ENCODE data around the gene RNF4. TPM values are rescaled to one million over a fixed set of nuclear protein-coding genes. Genes with fewer than 3 reads are reported as not detected.
A peak's percentile ranks its signal among the peaks of the same experiment; 100 is the strongest.
"Not testable (repeated sequence)": the region's sequence is repeated elsewhere in the genome, so short reads cannot be mapped to it uniquely, and the experiment has no call there.

The RNF4 gene
- total RNA-seq, 2 donors from 2014 or later, result 102 to 117 TPM

DNA sequence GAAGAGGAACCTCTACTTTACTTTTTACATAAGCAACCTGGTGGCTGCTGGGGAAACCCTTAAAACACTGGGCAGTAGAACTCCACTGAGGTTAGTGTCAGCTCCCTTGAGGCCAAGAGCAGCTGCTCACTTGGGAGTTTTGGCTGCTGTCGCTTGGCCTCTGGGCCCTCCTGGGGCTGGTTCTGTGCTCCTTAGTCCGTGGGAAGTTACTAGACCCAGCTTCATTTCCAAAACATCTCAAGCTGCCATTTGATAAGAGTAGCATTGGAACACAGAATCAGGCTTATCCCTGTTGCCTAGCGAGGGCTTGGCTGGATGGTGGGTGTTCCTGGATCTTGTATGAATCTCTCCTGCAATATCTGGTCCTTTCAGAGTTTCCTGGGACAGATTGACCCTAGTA is 26.1 kb downstream of the RNF4 start:
- Mint-ChIP-seq H3K4me1 (peaks cover 5% of the 10 kb centered on the region), H3K27ac (peak overlapping the region; percentile 54), H3K4me3 (no peak overlapping the region), H3K27me3 (no peaks in the 10 kb centered on the region), H3K36me3 (ENCODE audit: low read depth) (no peaks in the 10 kb centered on the region)
- ATAC-seq, result no peak
- DNase-seq, result no peak
- no peaks in the 10 kb centered on the region for H3K9me3 ChIP-seq (ENCODE audit: control insufficient read depth, low read length, poor library complexity, severe bottlenecking)

DNA sequence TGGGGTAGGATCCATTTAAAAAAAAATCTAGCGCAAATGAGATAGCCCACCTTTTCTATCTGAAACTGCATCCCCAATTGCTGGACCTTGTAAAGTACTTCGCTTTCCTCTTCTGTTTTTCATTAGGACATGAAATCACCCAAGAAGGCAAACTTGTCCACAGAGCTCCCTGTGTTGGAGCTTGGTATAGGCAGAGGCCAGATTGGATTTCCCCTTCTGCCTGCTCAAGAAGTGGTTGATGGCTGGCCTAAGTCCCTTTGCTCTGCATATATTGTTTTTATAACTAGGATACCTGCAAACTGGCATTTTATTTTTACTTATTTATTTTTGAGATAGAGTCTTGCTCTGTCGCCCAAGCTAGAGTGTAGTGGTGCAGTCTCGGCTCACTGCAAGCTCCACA is 28.4 kb downstream of the RNF4 start:
- Mint-ChIP-seq H3K36me3 (ENCODE audit: low read depth) (peaks cover 4% of the 10 kb centered on the region), H3K27me3 (no peaks in the 10 kb centered on the region), H3K27ac (peak overlapping the region; percentile 21), H3K4me1 (peaks cover 8% of the 10 kb centered on the region), H3K4me3 (no peak overlapping the region)
- DNase-seq, result no peak
- no peak for ATAC-seq
- H3K9me3 ChIP-seq (ENCODE audit: control insufficient read depth, low read length, poor library complexity, severe bottlenecking), result no peaks in the 10 kb centered on the region

DNA sequence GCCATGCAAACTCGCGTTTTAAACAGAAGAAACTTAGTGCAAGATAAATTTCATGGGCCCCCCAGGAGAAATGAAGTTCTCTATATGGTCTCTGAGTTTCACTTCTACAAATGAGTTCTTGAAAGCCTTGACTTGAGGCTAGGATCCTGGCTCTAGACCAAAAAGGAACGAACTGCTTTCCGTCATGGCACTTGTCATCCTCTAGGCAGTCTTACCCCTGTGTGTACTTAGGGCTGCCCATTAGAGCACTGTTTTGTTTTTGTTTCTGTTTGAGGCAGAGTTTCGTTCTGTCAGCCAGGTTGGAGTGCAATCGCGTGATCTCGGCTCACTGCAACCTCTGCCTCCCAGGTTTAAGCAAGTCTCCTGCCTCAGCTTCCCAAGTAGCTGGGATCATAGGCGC is 29.0 kb downstream of the RNF4 start:
- no peak overlapping the region for H3K27ac Mint-ChIP-seq
- H3K9me3 ChIP-seq (ENCODE audit: control insufficient read depth, low read length, poor library complexity, severe bottlenecking), result no peaks in the 10 kb centered on the region
- peaks cover 7% of the 10 kb centered on the region for H3K4me1 Mint-ChIP-seq
- peaks cover 4% of the 10 kb centered on the region for H3K36me3 Mint-ChIP-seq (ENCODE audit: low read depth)
- H3K4me3 Mint-ChIP-seq, result no peak overlapping the region
- ATAC-seq, result peak; percentile 53
- no peak for DNase-seq
- no peaks in the 10 kb centered on the region for H3K27me3 Mint-ChIP-seq

DNA sequence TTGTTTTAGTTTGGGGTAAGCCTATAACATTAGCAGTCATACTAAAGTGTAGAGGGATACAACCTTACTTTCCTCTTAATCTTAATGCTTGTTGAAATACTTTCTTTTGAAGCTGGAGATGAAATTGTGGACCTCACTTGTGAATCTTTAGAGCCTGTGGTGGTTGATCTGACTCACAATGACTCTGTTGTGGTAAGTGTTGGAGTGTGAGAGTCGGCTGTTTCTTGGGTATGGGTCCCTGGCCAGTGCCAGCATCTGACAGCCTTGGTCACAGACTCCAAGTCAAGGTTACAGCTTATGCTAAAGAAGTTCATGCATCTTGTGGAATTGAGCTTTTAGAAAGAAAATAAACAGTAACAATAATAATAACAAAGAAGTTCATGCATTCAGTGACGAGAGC is 31.6 kb downstream of the RNF4 start:
- ATAC-seq (no peak), DNase-seq (no peak)
- H3K4me1 Mint-ChIP-seq, result peaks cover 6% of the 10 kb centered on the region
- no peaks in the 10 kb centered on the region for H3K9me3 ChIP-seq (ENCODE audit: control insufficient read depth, low read length, poor library complexity, severe bottlenecking)
- H3K36me3 Mint-ChIP-seq (ENCODE audit: low read depth), result peaks cover 4% of the 10 kb centered on the region
- peak overlapping the region; percentile 27 for H3K27ac Mint-ChIP-seq
- no peaks in the 10 kb centered on the region for H3K27me3 Mint-ChIP-seq
- no peak overlapping the region for H3K4me3 Mint-ChIP-seq

DNA sequence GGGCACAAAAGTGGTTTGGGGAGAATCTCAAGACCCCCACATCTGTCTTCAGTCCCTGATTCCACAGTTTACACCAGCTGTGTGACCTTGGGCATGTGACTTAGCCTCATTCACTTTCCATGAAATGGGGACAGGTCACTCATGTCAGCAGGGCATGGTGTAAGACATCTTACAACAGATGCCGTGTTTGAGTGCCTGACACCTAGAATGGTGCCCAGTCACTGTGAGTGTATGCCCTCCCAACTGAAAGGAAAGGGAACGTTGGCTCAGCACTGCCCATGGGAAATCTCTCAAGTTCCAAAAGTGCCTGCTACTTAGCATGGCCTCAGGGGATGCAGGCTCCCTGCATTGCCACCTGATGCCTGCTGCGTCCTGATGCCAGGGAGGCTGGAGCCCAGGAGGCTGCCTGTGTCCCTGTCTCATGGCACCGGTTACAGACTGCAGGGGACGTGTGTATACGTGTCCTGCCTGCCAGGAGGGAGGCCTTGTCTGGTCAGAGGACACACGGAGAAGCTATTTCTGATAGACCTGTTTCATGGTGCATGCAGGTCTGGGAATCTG is 32.2 kb downstream of the RNF4 start:
- peaks cover 4% of the 10 kb centered on the region for H3K36me3 Mint-ChIP-seq (ENCODE audit: low read depth)
- peaks cover 6% of the 10 kb centered on the region for H3K4me1 Mint-ChIP-seq
- peak overlapping the region; percentile 9 for H3K27ac Mint-ChIP-seq
- DNase-seq (no peak), ATAC-seq (no peak)
- no peaks in the 10 kb centered on the region for H3K9me3 ChIP-seq (ENCODE audit: control insufficient read depth, low read length, poor library complexity, severe bottlenecking)
- no peak overlapping the region for H3K4me3 Mint-ChIP-seq
- H3K27me3 Mint-ChIP-seq, result no peaks in the 10 kb centered on the region

DNA sequence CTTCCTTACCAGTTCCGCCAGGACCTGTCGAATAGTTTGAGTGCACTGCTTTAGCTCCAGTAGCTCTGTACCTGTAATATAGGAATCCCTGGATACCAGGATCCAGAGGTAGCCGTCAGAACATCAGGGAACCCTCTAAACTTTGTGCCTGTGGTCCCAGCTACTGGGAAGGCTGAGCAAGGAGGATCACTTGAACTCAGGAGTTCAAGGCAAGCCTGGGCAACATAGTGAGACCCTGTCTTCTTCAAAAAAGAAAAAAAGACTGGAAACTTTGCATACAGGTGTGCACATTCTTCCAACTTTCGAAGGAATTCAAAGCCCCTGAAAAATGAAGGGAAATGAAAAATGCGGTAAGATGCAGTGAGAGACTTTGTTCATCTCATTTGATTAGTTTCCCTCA is 34.9 kb downstream of the RNF4 start:
- Mint-ChIP-seq H3K27me3 (no peaks in the 10 kb centered on the region), H3K36me3 (ENCODE audit: low read depth) (peaks cover 4% of the 10 kb centered on the region), H3K27ac (peak overlapping the region; percentile 14), H3K4me1 (peaks cover 11% of the 10 kb centered on the region), H3K4me3 (no peak overlapping the region)
- H3K9me3 ChIP-seq (ENCODE audit: control insufficient read depth, low read length, poor library complexity, severe bottlenecking), result no peaks in the 10 kb centered on the region
- DNase-seq, result no peak
- ATAC-seq, result no peak

DNA sequence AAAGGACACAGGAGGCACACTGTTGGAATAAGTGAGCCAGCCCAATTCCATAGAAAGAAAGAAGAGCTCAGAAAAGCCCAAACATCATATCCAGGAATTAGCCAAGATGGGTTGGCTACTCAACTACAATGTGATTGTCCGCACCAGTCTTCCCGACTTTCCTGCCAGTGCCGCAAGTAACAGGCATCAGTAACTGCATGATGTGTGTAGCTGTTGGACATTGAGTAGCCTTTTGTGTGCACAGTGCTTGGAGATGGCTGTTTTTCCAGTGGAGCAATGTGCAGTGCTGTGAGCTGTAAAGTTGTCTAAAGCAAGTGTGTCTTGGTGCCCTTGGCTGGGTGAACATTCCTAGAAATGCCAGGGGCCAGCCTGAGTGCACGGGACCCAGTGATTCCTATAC is 38.4 kb downstream of the RNF4 start:
- H3K27ac Mint-ChIP-seq, result peak overlapping the region; percentile 78
- peak overlapping the region; percentile 28 for H3K4me3 Mint-ChIP-seq
- DNase-seq (no peak), ATAC-seq (no peak)
- no peaks in the 10 kb centered on the region for H3K9me3 ChIP-seq (ENCODE audit: control insufficient read depth, low read length, poor library complexity, severe bottlenecking)
- peaks cover 14% of the 10 kb centered on the region for H3K4me1 Mint-ChIP-seq
- H3K27me3 Mint-ChIP-seq, result no peaks in the 10 kb centered on the region
- peaks cover 2% of the 10 kb centered on the region for H3K36me3 Mint-ChIP-seq (ENCODE audit: low read depth)

DNA sequence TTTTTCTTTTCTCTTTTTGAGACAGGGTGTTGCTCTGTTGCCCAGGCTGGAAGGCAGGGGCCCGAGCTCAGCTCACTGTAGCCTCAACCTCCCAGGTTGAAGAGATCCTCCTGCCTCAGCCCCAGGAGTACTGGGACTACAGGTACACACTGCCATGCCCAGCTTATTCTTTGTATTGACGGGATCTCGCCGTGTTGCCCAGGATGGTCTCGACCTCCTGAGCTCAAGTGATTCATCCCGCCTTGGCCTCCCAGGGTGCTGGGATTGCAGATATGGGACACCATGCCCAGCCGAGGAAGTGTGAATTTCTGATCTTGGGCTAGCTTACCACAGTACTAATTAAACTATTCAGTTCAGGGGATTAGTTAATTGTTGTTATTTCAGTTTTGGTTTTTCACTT is 38.9 kb downstream of the RNF4 start:
- ATAC-seq (no peak), DNase-seq (no peak)
- Mint-ChIP-seq H3K4me3 (no peak overlapping the region), H3K27ac (no peak overlapping the region), H3K36me3 (ENCODE audit: low read depth) (peaks cover 2% of the 10 kb centered on the region), H3K4me1 (peaks cover 14% of the 10 kb centered on the region), H3K27me3 (no peaks in the 10 kb centered on the region)
- no peaks in the 10 kb centered on the region for H3K9me3 ChIP-seq (ENCODE audit: control insufficient read depth, low read length, poor library complexity, severe bottlenecking)

DNA sequence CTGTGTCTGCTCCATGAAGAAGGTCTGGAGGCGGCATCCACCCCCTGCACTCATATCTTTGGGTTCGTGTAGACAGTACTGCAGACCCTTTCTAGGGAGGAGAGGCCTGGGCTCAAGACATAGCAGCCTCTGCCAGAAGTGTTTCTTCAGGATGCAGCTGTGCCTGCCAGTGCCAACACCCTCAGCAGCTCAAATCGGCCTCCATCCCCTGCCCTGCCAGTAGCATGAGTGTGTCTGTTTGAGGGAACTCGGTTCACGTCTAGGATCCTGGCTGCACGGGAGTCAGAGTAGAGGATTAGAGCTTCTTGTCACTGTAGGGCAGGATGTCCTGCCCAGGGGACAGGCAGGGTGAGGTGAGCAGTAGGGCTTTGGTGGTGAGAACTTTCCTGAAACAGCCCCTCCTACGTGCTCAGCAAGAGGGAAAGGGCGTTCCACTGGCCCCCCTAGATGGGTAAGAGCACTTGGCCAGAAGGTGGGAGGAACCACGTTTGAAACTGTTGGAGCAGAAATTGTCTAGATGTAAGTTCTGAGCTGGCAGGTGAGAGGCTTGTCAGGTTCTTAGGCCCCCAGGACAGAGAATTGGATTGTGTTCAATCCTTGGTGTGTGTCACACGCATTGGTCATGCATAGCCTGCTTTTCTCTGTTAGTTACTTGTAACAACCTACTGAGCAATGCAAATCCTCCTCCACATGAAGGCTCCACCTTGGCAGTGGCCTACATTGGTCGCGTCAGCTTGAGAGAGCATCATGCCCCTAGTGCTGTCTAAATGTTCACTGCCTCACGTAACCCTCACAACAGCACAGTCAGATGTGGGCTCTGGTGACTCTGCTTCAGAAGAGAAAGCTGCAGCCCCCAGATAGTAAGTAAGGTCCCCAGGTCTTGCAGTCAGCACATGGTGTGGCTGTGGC is 41.7 kb downstream of the RNF4 start:
- no peak overlapping the region for H3K4me3 Mint-ChIP-seq
- H3K27me3 Mint-ChIP-seq, result no peaks in the 10 kb centered on the region
- H3K36me3 Mint-ChIP-seq (ENCODE audit: low read depth), result peaks cover 5% of the 10 kb centered on the region
- H3K9me3 ChIP-seq (ENCODE audit: control insufficient read depth, low read length, poor library complexity, severe bottlenecking), result no peaks in the 10 kb centered on the region
- H3K27ac Mint-ChIP-seq, result peak overlapping the region; percentile 11
- DNase-seq, result no peak
- peaks cover 12% of the 10 kb centered on the region for H3K4me1 Mint-ChIP-seq
- no peak for ATAC-seq

DNA sequence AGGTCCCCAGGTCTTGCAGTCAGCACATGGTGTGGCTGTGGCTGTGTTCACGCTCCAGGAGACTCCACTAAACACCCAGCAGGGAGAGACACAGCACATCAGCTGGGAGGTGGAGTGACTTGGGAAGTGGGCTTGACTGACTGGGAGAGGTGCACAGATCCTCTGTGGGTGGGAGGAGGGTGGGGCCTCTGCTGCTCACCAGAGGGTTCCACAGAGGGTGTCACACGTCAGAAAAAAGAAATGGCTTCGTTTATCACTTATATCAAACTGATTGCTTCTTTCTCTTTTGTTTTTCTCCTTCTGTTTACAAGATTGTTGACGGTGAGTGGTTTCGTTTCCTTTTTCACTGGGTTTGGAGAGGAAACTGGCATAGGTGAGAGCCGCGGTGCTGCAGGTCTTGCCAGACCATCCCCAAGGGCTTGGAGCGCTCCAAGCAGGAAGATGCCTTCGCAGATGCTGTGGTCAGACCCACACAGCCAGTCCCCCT is 42.8 kb downstream of the RNF4 start:
- Mint-ChIP-seq H3K27me3 (no peaks in the 10 kb centered on the region), H3K4me3 (no peak overlapping the region), H3K36me3 (ENCODE audit: low read depth) (peaks cover 5% of the 10 kb centered on the region), H3K4me1 (peaks cover 10% of the 10 kb centered on the region), H3K27ac (peak overlapping the region; percentile 87)
- no peaks in the 10 kb centered on the region for H3K9me3 ChIP-seq (ENCODE audit: control insufficient read depth, low read length, poor library complexity, severe bottlenecking)
- DNase-seq (no peak), ATAC-seq (peak; percentile 23)

DNA sequence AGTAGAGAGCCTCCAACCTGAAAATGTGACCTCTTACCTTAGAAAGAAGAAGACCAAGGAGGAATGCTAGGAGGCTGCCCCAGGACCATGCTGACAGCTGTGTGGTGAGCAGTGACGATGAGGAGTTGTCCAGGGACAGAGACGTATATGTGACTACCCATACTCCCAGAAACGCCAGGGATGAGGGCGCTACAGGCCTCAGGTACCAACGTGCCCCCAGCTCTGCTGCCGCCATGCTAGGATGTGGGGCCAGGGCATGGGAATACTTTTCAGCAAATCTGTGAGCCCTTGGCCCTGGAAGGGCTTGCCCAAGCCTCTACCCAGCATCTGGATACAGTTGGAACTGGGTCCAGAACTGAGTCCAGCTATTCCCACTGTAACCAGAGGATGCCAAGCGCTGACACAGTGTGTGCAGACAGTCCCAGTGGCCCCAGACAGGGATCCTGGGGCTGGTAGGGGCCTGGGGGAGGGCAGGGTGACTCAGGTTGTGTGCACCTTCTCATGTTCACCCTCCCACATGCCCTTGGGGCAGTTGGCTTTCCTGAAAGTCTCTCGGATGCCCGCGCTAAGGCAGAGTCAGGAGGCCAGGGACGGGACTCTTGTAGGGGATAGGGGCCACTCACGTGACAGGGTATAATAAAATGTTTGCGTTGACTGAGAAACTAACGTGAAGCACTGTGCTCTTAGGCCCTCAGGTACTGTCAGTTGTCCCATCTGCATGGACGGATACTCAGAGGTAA is 43.7 kb downstream of the RNF4 start:
- Mint-ChIP-seq H3K27me3 (no peaks in the 10 kb centered on the region), H3K36me3 (ENCODE audit: low read depth) (peaks cover 5% of the 10 kb centered on the region), H3K27ac (peak overlapping the region; percentile 87), H3K4me3 (no peak overlapping the region), H3K4me1 (peaks cover 10% of the 10 kb centered on the region)
- no peaks in the 10 kb centered on the region for H3K9me3 ChIP-seq (ENCODE audit: control insufficient read depth, low read length, poor library complexity, severe bottlenecking)
- ATAC-seq (no peak), DNase-seq (no peak)

DNA sequence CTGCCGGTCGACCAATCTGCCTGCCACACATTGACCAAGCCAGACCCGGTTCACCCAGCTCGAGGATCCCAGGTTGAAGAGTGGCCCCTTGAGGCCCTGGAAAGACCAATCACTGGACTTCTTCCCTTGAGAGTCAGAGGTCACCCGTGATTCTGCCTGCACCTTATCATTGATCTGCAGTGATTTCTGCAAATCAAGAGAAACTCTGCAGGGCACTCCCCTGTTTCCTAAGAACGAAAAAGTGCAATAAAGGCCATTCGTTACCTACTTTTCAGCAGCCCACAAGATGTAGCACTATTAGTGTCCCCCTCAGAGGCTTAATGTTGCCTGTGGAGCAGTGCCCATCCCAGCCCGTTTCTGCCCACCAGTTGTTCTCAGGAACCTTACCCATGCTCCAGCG is 45.3 kb downstream of the RNF4 start:
- not testable (repeated sequence) for DNase-seq; H3K4me1 Mint-ChIP-seq; ATAC-seq; H3K9me3 ChIP-seq (ENCODE audit: control insufficient read depth, low read length, poor library complexity, severe bottlenecking); H3K36me3 Mint-ChIP-seq (ENCODE audit: low read depth); H3K27me3 Mint-ChIP-seq; H3K4me3 Mint-ChIP-seq
- peak overlapping the region; percentile 53 for H3K27ac Mint-ChIP-seq

DNA sequence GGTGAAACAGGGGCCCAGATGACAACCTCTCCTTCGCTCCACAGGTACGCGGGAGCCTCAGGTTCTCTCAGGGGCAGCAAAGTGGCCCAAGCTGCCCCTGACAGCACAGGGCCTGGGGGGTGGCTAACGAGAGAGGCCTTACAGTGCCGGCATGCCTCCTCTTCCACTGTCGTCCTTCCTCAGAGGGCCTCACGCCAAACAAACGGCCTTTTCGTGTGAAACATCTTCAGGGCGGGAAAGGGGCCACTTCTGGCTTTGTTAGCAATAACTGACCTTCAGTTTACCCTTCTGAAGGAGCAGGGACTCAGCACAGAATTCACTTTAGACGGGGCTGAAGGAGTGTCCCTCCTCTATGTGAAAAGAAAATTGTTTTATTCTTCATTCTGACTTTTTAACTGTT is 46.0 kb downstream of the RNF4 start:
- not testable (repeated sequence) for H3K9me3 ChIP-seq (ENCODE audit: control insufficient read depth, low read length, poor library complexity, severe bottlenecking); DNase-seq; H3K4me1 Mint-ChIP-seq; ATAC-seq; H3K36me3 Mint-ChIP-seq (ENCODE audit: low read depth); H3K4me3 Mint-ChIP-seq; H3K27me3 Mint-ChIP-seq
- peak overlapping the region; percentile 45 for H3K27ac Mint-ChIP-seq

Measured in T-helper 17 cell (primary cell).